NCI-H2196 (cell line): Measurements from ENCODE around the gene MYL1.

Experiments
- DNase-seq: peaks from one replicate; lab custom pipeline; 2025; ENCODE audit not compliant: unreplicated experiment; lab: John Stamatoyannopoulos, UW

MYL1 gene

DNA sequence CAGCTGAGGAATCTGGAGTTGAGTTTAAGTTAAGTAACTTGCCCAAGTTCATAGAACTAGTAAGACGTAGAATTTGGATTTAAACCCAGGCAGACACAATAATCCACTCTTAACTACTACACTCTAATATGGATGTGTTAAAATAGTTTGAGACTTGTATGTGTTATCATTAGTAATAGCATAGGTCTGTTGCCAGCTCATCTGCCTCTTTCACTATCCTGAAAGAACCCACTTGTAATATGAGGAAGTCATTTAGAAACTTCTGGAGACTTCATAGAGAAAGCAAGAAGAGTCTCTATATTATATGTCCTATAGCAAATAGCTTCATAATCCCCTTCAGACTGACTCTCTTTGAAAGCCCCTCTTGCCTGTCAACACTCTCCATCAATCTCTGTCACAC, 46.7 kb downstream of the MYL1 start:
- no peak for DNase-seq

DNA sequence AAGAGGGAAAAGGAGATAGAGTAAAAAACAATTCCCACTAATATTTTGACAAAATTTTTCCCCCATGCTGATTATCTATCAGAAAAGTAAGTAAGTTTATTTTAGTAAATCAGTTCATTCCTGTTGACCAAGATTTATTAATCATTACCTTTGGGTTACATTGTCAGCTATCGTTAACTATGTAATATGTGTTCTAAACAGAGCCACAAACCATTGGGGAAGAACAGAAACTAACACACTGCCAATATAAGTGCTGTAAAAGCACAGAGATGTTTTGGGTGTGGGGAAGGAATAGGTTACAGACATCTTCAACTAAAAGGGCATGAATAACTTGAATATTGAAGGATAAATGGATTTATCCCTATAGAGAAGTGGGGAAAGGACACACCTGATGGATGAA, 47.3 kb downstream of the MYL1 start:
- DNase-seq, result no peak

DNA sequence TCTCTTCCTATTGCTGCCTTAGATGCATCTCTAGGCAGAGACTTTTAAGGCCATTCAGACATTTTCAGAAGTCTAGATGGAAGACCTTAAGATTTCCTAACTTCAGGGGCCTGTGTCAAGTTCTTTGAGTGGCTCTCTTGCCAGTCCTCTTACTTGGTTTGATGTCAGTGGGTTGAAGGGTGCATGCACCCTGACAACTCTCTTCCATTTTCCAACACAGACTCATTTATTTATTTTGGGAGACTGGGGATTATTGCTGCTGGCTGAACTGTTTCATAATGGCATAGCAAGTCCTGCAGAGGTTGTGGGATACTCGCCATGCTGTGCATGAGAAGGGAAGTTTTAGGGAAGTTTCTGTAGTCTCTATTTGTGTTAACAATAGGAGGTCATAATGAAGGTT, 50.7 kb downstream of the MYL1 start:
- DNase-seq, result no peak

DNA sequence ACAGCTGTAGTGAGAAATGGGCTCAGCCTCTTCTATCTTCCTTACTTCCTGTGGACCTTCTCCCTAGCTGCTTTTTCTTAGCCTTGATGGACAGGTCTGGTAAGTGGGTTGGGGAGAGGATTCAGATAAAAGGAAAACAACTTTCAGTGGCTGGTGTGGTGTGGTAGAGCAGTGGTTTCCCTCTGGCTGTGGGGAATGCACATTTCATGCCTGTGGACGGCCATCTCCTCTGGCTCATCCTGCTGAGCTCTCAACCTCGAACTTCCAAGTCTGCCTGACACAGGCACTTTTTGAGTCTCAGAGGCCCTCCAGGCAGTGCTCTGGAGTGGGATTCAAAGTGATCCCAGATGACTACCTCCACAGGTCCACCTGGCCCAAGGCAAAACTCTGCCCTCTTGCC, 51.1 kb downstream of the MYL1 start:
- DNase-seq, result no peak

DNA sequence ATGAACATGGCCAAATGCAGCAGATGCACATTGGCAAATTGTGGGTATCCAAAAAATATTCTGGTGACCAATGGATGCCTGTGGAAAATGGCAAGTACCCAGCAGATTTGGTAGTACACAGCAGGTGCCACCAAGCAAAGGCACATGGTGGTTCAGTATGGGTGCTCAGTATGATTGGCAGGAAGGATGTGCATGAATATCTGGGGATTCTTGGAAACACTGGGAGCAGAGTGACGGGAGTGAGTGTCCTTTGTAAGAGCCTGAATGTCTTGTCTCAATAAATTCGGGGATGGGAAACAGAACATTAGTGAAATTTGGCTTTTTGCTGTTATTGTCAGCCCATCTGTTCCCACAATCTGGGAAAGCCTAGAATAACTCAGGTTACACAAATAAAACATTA, 52.9 kb downstream of the MYL1 start:
- DNase-seq, result no peak

DNA sequence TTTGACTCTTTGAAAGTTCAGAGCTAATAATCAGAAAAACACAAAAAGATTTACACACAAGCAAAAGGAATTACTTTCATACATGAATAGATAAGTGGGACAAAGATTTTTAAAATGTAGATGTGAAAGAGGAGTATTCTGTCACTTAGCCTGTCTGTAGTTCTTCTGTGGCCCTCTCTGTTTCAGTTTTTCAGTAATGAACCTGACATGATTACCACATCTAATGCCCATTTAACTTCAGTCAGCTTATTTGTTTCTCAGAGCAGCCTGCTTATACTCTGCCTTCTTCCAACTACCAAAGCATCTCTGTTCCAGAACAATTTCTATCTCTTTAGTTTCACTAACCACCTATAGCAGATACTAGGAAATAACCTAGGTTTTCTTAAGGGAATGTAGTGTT, 55.3 kb downstream of the MYL1 start:
- DNase-seq, result no peak

DNA sequence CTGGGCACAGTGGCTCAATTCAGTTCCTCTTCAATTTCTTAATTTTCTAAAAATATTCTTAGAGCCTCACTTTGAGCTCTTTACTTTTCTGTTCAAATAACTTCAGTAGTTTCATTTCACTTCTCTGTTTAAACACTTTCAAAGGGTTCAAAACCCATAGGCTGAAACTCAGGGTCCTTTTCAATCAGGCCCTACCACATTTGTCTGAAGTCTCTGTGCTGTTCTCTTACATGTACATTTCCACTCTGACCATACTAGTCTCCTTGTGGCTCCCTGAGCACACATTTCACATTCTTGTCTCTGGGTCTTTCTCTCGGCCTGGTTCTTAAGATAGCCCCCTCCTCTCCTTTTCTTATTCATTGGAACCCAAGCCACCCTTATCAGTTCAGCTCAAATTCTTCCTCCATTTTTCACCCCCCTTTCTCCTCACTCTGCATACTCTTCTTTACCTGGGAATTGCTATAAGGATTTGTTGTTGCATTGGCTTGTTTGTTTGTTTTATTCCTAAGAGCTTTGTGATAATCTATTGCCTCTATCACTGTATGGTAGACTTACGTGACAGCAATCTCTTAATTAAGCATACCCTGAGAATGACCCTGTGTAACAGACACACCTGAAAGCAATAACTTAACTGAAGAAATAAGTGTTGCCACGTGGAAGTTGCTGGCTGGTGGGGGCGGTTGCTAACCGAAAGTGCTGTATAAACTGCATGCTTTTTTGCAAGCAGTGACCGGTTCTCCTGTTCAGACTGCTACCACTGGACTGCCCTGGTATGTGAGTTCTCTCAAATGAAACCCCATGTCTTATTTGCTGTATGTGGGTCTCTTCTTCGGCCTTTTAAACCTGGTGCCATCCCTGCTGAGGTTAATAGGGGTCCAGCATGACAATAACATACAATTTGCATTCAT, 62.0 kb downstream of the MYL1 start:
- no peak for DNase-seq

DNA sequence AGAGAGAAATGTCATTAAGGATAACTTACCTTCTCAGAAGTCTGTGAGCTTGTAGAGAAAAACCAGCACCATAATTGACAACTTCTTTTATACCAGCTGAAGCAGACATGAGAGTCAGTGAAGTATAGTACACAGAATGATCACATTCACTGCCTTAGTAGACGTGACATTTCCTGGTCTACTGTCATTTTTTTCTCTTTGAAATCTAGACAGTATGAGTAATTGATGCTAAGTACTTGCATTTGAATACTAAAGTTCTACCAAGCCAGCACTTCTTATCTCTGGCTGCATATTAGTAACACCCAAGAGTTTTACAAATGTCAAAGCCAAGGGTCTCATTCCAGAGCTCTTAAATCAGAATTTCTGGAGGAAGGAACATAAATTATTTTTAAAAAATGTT, 64.4 kb downstream of the MYL1 start:
- no peak for DNase-seq
